ENCODE data around the gene MMP24.

Gene MMP24

DNA sequence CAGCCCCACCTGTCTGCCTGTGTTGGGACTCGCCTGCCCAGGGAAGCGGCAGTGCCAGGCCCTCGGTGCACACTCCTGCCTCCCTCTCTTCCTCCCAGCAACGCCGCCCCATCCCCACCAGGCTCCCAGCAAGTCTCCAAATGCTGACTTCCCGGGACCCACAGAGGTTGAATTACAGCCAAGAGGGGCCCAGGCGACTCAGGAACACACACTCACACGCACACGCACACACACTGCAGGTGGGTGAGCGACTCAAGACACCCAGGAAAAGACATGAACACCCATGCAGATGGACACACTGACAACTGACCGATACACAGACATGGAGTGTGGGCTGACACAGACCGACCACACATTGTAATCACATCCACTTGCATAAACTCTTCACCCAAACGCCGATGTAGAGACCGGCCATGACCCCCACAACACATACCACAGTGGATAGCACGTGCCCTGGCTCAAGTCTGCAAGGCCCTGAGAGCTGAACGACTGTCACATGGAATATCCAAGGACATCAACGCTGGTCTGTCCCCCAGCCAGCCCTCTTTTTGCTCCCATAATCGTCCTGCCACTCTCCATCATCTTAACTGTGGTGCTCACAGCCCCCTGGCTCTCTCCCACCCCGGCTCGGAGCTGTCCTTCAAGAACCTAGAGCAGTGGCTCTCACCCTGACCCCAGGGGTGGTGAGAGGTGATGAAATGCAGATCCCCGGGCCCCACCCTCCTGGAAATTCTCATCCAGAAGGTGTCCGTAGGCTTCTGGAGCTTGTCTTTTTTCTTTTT lies 66.2 kb downstream of the MMP24 start:
- no peak for DNase-seq (ENCODE audit: low spot score)
- TF ChIP-seq, protein P1, sequence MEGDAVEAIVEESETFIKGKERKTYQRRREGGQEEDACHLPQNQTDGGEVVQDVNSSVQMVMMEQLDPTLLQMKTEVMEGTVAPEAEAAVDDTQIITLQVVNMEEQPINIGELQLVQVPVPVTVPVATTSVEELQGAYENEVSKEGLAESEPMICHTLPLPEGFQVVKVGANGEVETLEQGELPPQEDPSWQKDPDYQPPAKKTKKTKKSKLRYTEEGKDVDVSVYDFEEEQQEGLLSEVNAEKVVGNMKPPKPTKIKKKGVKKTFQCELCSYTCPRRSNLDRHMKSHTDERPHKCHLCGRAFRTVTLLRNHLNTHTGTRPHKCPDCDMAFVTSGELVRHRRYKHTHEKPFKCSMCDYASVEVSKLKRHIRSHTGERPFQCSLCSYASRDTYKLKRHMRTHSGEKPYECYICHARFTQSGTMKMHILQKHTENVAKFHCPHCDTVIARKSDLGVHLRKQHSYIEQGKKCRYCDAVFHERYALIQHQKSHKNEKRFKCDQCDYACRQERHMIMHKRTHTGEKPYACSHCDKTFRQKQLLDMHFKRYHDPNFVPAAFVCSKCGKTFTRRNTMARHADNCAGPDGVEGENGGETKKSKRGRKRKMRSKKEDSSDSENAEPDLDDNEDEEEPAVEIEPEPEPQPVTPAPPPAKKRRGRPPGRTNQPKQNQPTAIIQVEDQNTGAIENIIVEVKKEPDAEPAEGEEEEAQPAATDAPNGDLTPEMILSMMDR (IDR thresholded peaks at IDR 0.05; ENCODE audit: borderline replicate concordance, control extremely low read depth, extremely low read depth, insufficient read depth, missing control alignments) = no peak

DNA sequence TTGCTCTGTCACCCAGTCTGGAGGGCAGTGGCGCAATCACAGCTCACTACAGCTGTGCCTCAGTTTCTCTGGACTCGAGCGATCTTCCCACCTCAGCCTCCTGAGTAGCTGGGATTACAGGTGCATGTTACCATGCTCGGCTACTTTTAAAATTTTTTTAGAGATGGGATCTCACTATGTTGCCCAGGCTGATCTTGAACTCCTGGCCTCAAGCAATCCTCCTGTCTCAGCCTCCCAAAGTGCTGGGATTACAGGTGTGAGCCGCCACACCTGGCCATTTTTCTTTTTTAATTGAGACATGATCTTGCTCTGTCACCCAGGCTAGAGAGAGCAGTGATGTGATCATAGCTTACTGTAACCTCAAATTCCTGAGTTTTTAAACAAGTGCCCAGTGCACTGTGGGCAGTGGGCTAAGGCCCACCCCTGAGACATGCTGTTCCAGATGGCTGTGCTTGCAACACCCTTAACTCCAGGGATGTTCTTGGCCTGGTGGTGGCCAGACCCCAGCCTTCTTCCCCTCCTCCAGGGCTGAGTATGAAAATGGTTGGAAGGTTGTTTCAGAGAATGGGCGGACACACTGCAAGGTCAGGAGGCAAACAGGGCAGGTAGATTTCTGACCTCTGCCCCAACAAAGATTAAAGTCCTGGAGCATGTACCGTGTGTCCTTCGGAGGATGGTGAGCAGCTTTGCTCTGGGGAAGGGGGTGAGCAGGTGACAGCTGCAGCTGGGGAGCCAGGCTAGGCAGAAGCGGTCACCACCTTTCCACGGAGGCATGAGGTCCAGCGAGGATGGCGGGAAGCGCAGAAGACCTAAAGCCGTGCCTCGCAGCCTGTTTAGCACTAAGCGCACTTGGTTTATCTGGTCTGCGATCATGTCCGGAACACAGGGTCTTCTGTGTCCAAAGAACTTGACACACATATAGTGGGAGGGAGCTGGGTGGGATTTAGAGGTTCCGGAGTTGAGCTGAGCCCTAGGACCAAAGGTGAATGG lies 67.1 kb downstream of the MMP24 start:
- in situ Hi-C loops (cut with MboI; ENCODE audit: low sequenced_read_pairs, unreplicated experiment) = no loop called here
- TF ChIP-seq, protein P1 (IDR thresholded peaks at IDR 0.05; ENCODE audit: borderline replicate concordance, control extremely low read depth, extremely low read depth, insufficient read depth, missing control alignments) = no peak
- DNase-seq (ENCODE audit: low spot score) = no peak

More for the DNA sequence above, 66.2 kb downstream of the MMP24 start:
- in situ Hi-C loops (cut with MboI; ENCODE audit: low sequenced_read_pairs, unreplicated experiment) = no loop called here

DNA sequence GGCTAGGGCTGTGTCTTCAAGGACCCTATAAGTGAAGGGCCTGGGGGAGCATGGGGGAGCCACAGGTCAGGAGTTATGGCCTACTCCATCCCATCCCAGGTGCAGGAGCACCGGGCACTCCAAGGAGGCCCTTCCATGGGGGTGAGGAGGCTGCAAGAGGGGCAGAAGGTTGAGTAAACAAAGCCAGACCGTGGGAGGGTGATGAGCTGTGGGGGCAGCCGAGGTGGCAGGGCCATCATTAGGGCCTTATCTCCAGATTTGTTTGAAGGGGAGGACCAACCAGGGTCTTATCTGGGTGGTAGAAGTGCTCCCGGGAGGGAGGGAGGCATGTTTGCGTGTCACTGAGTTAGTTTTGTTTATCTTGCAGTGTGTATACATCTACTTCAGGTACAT lies 67.8 kb downstream of the MMP24 start:
- no peak for DNase-seq (ENCODE audit: low spot score)
- TF ChIP-seq, protein P1 (IDR thresholded peaks at IDR 0.05; ENCODE audit: borderline replicate concordance, control extremely low read depth, extremely low read depth, insufficient read depth, missing control alignments) = no peak
- in situ Hi-C loops (cut with MboI; ENCODE audit: low sequenced_read_pairs, unreplicated experiment) = no loop called here

DNA sequence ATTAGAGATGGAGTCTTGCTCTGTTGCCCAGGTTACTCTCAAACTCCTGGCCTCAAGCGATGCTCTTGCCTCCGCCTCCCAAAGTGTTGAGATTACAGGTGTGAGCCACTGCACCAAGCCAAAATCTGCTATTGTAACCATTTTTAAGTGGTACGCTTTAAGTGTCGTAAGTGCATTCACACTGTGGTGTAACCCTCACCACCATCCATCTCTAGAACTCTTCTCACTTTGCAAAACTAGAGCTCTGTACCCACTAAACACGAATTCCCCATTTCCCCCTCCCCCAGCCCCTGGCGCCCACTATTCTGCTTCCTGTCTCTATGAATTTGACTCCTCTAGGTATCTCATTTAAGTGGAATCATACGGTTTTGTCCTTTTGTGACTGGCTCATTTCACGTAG lies 68.6 kb downstream of the MMP24 start:
- TF ChIP-seq, protein P1 (IDR thresholded peaks at IDR 0.05; ENCODE audit: borderline replicate concordance, control extremely low read depth, extremely low read depth, insufficient read depth, missing control alignments) = no peak
- DNase-seq (ENCODE audit: low spot score) = no peak
- in situ Hi-C loops (cut with MboI; ENCODE audit: low sequenced_read_pairs, unreplicated experiment) = no loop called here

DNA sequence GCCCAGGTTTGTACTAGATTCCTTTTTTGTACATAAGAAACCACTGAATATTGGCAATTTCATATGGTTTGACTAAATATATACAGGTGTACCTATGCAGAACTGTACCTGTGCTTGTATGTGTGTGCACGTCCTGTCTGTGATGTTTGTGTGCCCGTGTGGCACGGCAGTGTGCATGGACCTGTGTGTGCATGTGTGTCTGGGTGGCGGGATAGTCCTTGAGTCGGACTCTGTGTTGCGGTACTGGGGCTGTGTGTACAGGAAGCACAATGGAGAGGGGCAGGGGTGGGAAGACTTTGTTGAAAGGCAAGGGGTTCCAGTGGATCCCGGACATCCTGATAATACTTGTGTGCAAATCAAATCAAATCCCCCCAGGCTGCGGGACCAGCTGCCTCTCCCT lies 69.2 kb downstream of the MMP24 start:
- TF ChIP-seq, protein P1 (IDR thresholded peaks at IDR 0.05; ENCODE audit: borderline replicate concordance, control extremely low read depth, extremely low read depth, insufficient read depth, missing control alignments) = no peak
- DNase-seq (ENCODE audit: low spot score) = no peak
- in situ Hi-C loops (cut with MboI; ENCODE audit: low sequenced_read_pairs, unreplicated experiment) = no loop called here

DNA sequence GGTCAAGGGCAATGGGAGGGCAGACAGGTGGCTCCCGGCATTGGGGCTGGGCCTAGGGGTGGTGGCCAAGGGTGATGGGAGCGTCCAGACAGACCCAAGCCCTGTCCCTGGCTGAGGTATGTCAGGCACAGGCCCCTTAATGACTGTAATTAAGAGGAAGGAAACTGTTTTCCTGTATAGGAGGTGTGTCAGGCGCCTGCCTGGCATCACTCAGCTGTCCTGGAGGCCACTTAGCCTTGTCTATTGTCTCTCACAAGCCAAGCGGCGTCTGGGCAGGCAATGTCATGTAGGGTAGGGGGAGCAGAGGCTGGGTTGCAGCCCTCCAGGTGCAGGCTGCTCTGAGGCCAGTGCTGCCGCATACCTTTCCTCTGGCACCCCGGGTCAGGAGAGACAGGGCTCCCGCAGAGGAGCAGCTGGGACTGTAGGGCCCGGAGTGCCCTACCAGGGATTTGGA lies 69.6 kb downstream of the MMP24 start:
- in situ Hi-C loops (cut with MboI; ENCODE audit: low sequenced_read_pairs, unreplicated experiment) = no loop called here
- TF ChIP-seq, protein P1 (IDR thresholded peaks at IDR 0.05; ENCODE audit: borderline replicate concordance, control extremely low read depth, extremely low read depth, insufficient read depth, missing control alignments) = no peak
- no peak for DNase-seq (ENCODE audit: low spot score)
